Neural progenitor cell (in vitro differentiated cells): ENCODE results near the gene AKT1. TPM values are rescaled to one million over a fixed set of nuclear protein-coding genes. Genes with fewer than 3 reads are reported as not detected.

ENCODE experiments used
- DNase-seq: peaks from one replicate; pipeline ENCODE4 v3.0.0-alpha.2; 2016; ENCODE audit warnings: low spot score
- H2AFZ ChIP-seq: fragments of 200-600 bp; sonication (generic); replicated peaks from 2 replicates; pipeline ENCODE4 v1.6.1; 2016; ENCODE audit warnings: antibody characterized with exemption
- H3F3A ChIP-seq: fragments of 200-600 bp; sonication (generic); 2 replicates; pipeline ENCODE4 v1.6.1; 2016; ENCODE audit warnings: antibody characterized with exemption, low read depth
- H3K27ac ChIP-seq: fragments of 200-600 bp; sonication (generic); 2 replicates; pipeline ENCODE4 v1.5.1; 2016; ENCODE audit warnings: mild to moderate bottlenecking
- H3K27me3 ChIP-seq: fragments of 200-600 bp; sonication (generic); 2 replicates; pipeline ENCODE4 v1.6.1; 2016; ENCODE audit warnings: mild to moderate bottlenecking, moderate library complexity
- H3K36me3 ChIP-seq: fragments of 200-600 bp; sonication (generic); 2 replicates; pipeline ENCODE4 v1.5.1; 2016
- H3K4me1 ChIP-seq: fragments of 200-600 bp; sonication (generic); 2 replicates; pipeline ENCODE4 v1.6.1; 2016; ENCODE audit warnings: mixed run types
- H3K4me2 ChIP-seq: fragments of 200-600 bp; sonication (generic); 2 replicates; pipeline ENCODE4 v1.6.1; 2016
- H3K4me3 ChIP-seq: fragments of 200-600 bp; sonication (generic); 2 replicates; pipeline ENCODE4 v1.5.1; 2016
- H3K79me2 ChIP-seq: fragments of 200-600 bp; sonication (generic); 2 replicates; pipeline ENCODE4 v1.6.1; 2016; ENCODE audit warnings: low read depth
- H3K9ac ChIP-seq: fragments of 200-600 bp; sonication (generic); 2 replicates; pipeline ENCODE4 v1.6.1; 2016
- H3K9me3 ChIP-seq: fragments of 200-600 bp; sonication (generic); 2 replicates; pipeline ENCODE4 v1.5.1; 2016; ENCODE audit warnings: low read depth
- H4K20me1 ChIP-seq: fragments of 200-600 bp; sonication (generic); 2 replicates; pipeline ENCODE4 v1.6.1; 2016; ENCODE audit warnings: low read depth
- H3K27ac Mint-ChIP-seq: 3 replicates; pipeline ENCODE4 v1.8.0; 2021; ENCODE audit warnings: mixed read lengths
- H3K27me3 Mint-ChIP-seq: 2 replicates; pipeline ENCODE4 v1.8.0; 2022; ENCODE audit warnings: low read depth, mild to moderate bottlenecking, inconsistent platforms, moderate library complexity, mixed read lengths; ENCODE audit not compliant: insufficient read depth
- H3K36me3 Mint-ChIP-seq: 3 replicates; pipeline ENCODE4 v1.8.0; 2021; ENCODE audit warnings: mixed read lengths
- H3K4me1 Mint-ChIP-seq: 3 replicates; pipeline ENCODE4 v1.8.0; 2021; ENCODE audit warnings: mixed read lengths
- H3K4me3 Mint-ChIP-seq: 3 replicates; pipeline ENCODE4 v1.8.0; 2021; ENCODE audit warnings: mild to moderate bottlenecking, moderate library complexity, mixed read lengths
- H3K9me3 Mint-ChIP-seq: 3 replicates; pipeline ENCODE4 v1.8.0; 2020; ENCODE audit warnings: mixed read lengths
- EZH2 ChIP-seq: fragments of 200-600 bp; sonication (generic); IDR thresholded peaks from 2 replicates; pipeline ENCODE4 v1.6.1; 2017; ENCODE audit warnings: antibody characterized with exemption, mild to moderate bottlenecking, moderate library complexity
- EZH2phosphoT487 ChIP-seq: fragments of 200-600 bp; sonication (generic); IDR thresholded peaks from 2 replicates; pipeline ENCODE4 v1.6.1; 2017; ENCODE audit warnings: antibody characterized with exemption
- total RNA-seq: library from RNA; depleted of rRNA; stranded (reverse); fragments of >200 nt; gene quantifications from 2 replicates; pipeline ENCODE4 v1.2.3, GENCODE V29; 2015; ENCODE audit warnings: low replicate concordance
- TF ChIP-seq, protein P1 (sequence below): fragments of 200-600 bp; sonication (generic); IDR thresholded peaks from 2 replicates; pipeline ENCODE4 v1.5.1; 2017; ENCODE audit warnings: antibody characterized with exemption, mild to moderate bottlenecking

The AKT1 gene
- total RNA-seq, 1 donor from 2014 or later = 67.2 TPM

DNA sequence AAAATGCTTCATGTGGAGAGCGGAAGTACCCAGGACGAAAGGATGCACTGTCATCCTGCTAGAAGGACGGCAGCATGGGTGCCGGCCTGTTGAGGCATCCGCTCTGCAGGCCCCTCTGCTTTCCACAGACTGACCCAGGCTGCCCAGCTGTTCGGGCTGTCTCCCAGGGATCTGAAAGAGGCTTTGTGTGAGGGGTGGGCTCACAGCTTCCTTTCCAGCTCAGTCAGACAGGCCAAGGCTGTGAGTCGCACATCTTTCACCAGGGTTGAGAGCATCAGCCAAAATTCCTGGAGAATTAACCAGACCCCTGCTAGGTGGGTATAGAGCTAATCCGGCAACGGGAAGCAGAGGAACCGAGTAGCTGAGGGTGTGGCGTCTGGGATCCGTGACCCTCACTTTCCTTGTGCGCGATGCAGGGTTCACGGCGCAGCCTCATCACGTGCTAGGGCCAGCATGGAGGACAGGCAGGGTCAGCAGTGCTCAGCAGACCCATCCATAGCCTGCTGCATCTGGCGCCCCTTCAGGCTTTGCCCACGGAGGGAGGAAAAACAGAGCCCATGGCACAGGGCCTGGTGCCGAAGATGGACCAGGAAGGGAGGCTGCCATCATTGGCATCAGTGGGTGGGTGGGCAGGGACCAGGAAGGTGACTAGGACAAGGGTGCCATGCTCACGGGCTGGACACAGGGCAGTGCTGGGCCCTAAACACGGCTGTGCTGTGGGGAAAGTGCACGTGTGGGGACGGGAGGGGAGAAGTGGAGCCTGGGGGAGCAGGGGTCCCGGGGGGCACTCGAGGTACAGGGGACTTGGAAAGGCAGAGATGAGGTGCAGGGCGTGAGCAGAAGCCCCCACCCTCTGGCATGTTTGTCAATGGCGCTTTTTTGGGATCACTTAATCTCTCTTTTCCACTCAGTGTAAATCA, 51.8 kb downstream of the AKT1 start:
- Mint-ChIP-seq H3K4me1 (peaks cover 27% of the 10 kb centered on the region), H3K4me3 (no peak overlapping the region), H3K27me3 (peaks cover 6% of the 10 kb centered on the region), H3K9me3 (no peaks in the 10 kb centered on the region), H3K36me3 (peaks cover 6% of the 10 kb centered on the region), H3K27ac (peak overlapping the region; percentile 76)
- TF ChIP-seq EZH2phosphoT487 (no peak), EZH2 (no peak)
- TF ChIP-seq, protein P1, sequence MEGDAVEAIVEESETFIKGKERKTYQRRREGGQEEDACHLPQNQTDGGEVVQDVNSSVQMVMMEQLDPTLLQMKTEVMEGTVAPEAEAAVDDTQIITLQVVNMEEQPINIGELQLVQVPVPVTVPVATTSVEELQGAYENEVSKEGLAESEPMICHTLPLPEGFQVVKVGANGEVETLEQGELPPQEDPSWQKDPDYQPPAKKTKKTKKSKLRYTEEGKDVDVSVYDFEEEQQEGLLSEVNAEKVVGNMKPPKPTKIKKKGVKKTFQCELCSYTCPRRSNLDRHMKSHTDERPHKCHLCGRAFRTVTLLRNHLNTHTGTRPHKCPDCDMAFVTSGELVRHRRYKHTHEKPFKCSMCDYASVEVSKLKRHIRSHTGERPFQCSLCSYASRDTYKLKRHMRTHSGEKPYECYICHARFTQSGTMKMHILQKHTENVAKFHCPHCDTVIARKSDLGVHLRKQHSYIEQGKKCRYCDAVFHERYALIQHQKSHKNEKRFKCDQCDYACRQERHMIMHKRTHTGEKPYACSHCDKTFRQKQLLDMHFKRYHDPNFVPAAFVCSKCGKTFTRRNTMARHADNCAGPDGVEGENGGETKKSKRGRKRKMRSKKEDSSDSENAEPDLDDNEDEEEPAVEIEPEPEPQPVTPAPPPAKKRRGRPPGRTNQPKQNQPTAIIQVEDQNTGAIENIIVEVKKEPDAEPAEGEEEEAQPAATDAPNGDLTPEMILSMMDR = no peak
- no peak overlapping the region for H3K4me2 ChIP-seq
- no peaks in the 10 kb centered on the region for H3K79me2 ChIP-seq
- H3K36me3 ChIP-seq = no peaks in the 10 kb centered on the region
- H3K4me3 ChIP-seq = no peak overlapping the region
- peaks cover 5% of the 10 kb centered on the region for H3K4me1 ChIP-seq
- H3F3A ChIP-seq = peaks cover 7% of the 10 kb centered on the region
- DNase-seq = no peak
- H3K27ac ChIP-seq = no peak overlapping the region
- H3K9ac ChIP-seq = no peak overlapping the region
- H2AFZ ChIP-seq = no peak overlapping the region
- H3K9me3 ChIP-seq = no peaks in the 10 kb centered on the region
- no peaks in the 10 kb centered on the region for H3K27me3 ChIP-seq
- no peaks in the 10 kb centered on the region for H4K20me1 ChIP-seq

DNA sequence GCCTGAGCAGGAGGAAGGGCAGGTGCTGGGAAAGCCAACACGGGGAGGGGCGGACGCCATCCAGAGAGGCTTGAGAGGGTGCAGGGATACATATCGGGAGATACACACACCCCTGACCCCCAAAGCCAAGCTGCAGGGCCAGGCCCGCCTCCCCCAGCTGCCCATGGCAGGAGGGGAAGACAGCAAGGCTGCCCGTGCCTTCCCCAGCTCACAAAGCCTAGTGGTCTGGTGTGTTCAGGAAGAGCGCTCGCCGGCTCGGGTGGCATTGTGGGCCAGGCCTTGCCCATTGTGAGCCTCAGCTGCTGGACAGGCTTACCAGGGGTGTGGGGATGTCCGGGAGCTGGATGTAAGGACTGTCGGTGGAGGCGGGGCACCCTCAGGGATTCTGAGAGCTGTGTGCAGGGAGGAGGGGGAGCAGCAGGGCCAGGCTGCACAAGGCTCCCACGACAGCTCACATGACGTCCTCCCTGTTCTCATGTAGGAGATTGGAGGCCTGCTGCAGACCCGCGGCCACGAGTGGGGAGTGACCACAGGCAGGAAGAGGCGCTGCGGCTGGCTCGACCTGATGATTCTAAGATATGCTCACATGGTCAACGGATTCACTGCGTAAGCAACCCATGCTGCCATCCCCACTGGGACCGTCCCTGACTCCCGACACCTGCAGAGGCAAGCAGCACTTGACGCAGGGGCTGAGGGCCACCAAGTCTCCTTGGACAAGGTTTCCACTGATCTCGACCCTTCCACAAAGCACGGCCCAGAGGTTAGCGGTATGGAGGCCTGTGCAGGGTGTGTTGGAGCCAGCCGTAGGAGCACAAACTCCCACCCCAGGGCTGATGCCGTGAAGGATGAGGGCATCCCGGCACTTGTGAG, 52.7 kb downstream of the AKT1 start:
- Histone ChIP-seq H3K27ac (no peak overlapping the region), H2AFZ (no peak overlapping the region), H3K36me3 (no peaks in the 10 kb centered on the region), H3K27me3 (no peaks in the 10 kb centered on the region), H3K9me3 (no peaks in the 10 kb centered on the region), H3K79me2 (no peaks in the 10 kb centered on the region), H3K4me1 (no peaks in the 10 kb centered on the region), H3K9ac (no peak overlapping the region), H3K4me3 (no peak overlapping the region), H3K4me2 (no peak overlapping the region), H3F3A (no peaks in the 10 kb centered on the region), H4K20me1 (no peaks in the 10 kb centered on the region)
- no peak for TF ChIP-seq EZH2
- TF ChIP-seq, protein P1 = no peak
- no peak for TF ChIP-seq EZH2phosphoT487
- Mint-ChIP-seq H3K4me3 (no peak overlapping the region), H3K9me3 (no peaks in the 10 kb centered on the region), H3K4me1 (peaks cover 19% of the 10 kb centered on the region), H3K27me3 (peaks cover 6% of the 10 kb centered on the region), H3K36me3 (peaks cover 6% of the 10 kb centered on the region), H3K27ac (peak overlapping the region; percentile 76)
- DNase-seq = no peak

DNA sequence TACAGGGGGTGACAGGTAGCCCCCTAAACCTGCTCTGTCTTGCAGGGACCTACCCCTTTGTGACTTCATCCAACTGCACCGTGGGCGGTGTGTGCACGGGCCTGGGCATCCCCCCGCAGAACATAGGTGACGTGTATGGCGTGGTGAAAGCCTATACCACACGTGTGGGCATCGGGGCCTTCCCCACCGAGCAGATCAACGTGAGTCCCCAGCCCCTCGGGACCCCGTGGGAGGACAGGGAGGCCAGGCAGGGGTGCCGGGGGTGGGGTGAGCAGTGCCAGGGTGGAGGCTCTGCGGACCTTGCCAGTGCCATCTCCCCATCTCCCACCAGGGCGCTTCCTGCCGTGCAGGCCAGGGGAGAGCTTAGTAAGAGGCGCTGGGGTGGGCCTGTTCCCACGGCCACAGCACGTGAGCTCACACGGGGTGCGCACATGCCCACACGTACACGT, 53.7 kb downstream of the AKT1 start:
- Histone ChIP-seq H3K36me3 (no peaks in the 10 kb centered on the region), H3K4me2 (no peak overlapping the region), H3K9me3 (no peaks in the 10 kb centered on the region), H3K79me2 (no peaks in the 10 kb centered on the region), H3K27ac (no peak overlapping the region), H3F3A (no peaks in the 10 kb centered on the region), H2AFZ (no peak overlapping the region), H3K4me3 (no peak overlapping the region), H3K27me3 (no peaks in the 10 kb centered on the region), H4K20me1 (no peaks in the 10 kb centered on the region), H3K9ac (no peak overlapping the region), H3K4me1 (no peaks in the 10 kb centered on the region)
- H3K36me3 Mint-ChIP-seq = peaks cover 6% of the 10 kb centered on the region
- no peaks in the 10 kb centered on the region for H3K9me3 Mint-ChIP-seq
- no peak for DNase-seq
- H3K4me1 Mint-ChIP-seq = peaks cover 18% of the 10 kb centered on the region
- peak overlapping the region; percentile 66 for H3K27ac Mint-ChIP-seq
- no peak for TF ChIP-seq EZH2
- peaks cover 6% of the 10 kb centered on the region for H3K27me3 Mint-ChIP-seq
- no peak overlapping the region for H3K4me3 Mint-ChIP-seq
